NCI-H510A treated with DMSO at 0.1 percent for 48 hours (cell line): Measurements from ENCODE around the gene ECSIT.
A peak's percentile ranks its signal among the peaks of the same experiment; 100 is the strongest.

Experiments used
- DNase-seq: peaks from one replicate; lab custom pipeline; 2025; lab: John Stamatoyannopoulos, UW

ECSIT gene

GRCh38 chr19:11504502-11505031, 24.4 kb downstream of the ECSIT start:
- no peak for DNase-seq

GRCh38 chr19:11499890-11500420, 29.0 kb downstream of the ECSIT start:
- DNase-seq, result no peak

GRCh38 chr19:11499220-11499726, 29.7 kb downstream of the ECSIT start:
- DNase-seq, result no peak

- peak; percentile 17 for DNase-seq
These were observed 32.4 kb downstream of the ECSIT start for GRCh38 chr19:11496391-11497163.

- DNase-seq, result no peak
These were observed 33.0 kb downstream of the ECSIT start for GRCh38 chr19:11495885-11496284.

- no peak for DNase-seq
These were observed 33.5 kb downstream of the ECSIT start for GRCh38 chr19:11495481-11495880.

- no peak for DNase-seq
These were observed 34.2 kb downstream of the ECSIT start for GRCh38 chr19:11494634-11495285.

GRCh38 chr19:11489378-11489777, 39.6 kb downstream of the ECSIT start:
- no peak for DNase-seq

- no peak for DNase-seq
These were observed 42.1 kb downstream of the ECSIT start for GRCh38 chr19:11486661-11487503.

GRCh38 chr19:11485245-11485837, 43.6 kb downstream of the ECSIT start:
- DNase-seq, result no peak

- no peak for DNase-seq
These were observed 45.4 kb downstream of the ECSIT start for GRCh38 chr19:11483366-11484111.

GRCh38 chr19:11482384-11483050, 46.4 kb downstream of the ECSIT start:
- DNase-seq, result peak; percentile 70

GRCh38 chr19:11481534-11482383, 47.2 kb downstream of the ECSIT start:
- DNase-seq, result peak; percentile 96

- peak; percentile 58 for DNase-seq
These were observed 48.0 kb downstream of the ECSIT start, which contains the start of gene ELAVL3 for GRCh38 chr19:11480715-11481533. TSS of gene ELAVL3 (minus strand) at chr19:11481046. CDS start at chr19:11480608, 438 bp downstream.

- peak; percentile 14 for DNase-seq
These were observed 48.8 kb downstream of the ECSIT start for GRCh38 chr19:11479898-11480714.

GRCh38 chr19:11479090-11479897, 49.6 kb downstream of the ECSIT start:
- no peak for DNase-seq
